Activated effector memory CD4-positive, alpha-beta T cell treated with anti-CD3 and anti-CD28 coated beads, Interleukin-2, amount 50 U/mL, for 16 hours (primary cell): ENCODE measurements around the gene FZD2.
"Not testable (repeated sequence)": the region's sequence is repeated elsewhere in the genome, so short reads cannot be mapped to it uniquely, and the experiment has no call there.

Experiments used
- DNase-seq: peaks from one replicate; pipeline ENCODE4 v3.0.0-alpha.2; 2020

The FZD2 gene

GRCh38 chr17:44556832-44557606 is at the start of gene FZD2:
FZD2 (plus strand) TSS chr17:44557484; CDS start chr17:44557689, 205 bp downstream.
- DNase-seq, result peak; percentile 71

DNA sequence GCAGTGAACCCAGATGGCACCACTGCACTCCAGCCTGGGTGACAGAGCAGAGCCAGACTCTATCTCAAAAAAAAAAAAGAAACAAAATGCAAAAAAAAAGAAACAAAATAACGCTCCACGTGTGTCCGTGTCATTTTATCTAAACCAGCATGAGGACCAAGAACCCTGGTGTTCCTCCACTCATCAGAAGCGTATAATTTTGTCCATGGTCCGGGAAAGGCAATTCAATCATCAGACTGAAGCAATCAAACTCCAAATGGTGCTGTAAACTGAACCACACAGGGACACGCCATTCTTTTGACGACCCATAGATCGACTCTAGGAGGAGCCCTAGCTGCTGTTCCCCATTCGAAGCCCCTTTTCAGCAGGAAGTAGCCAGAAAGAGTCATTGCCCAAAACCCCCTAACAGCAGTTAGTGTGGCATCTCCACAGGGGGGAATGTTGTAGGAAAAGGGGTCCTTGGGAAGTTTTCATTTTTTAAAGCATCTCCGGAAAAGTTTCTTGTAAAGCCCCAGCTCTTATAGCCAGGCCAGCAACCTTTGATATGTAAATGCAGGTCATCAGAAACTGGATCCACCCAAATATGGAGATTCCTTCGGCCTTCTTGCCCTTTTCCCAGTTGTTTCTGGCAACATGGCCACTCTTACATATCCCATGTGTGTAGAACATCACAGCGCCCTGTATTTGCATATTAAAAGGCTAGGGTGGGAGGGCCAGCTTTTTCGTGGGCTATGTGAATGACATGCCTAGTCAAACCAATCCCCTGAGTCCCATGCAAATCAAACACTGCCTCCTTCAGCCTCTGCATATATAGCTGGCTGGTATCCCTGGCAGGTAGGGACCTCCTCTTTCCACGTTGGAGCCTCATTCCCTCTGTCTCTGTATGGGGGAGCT is 45.8 kb upstream of the FZD2 start:
- not testable (repeated sequence) for DNase-seq

DNA sequence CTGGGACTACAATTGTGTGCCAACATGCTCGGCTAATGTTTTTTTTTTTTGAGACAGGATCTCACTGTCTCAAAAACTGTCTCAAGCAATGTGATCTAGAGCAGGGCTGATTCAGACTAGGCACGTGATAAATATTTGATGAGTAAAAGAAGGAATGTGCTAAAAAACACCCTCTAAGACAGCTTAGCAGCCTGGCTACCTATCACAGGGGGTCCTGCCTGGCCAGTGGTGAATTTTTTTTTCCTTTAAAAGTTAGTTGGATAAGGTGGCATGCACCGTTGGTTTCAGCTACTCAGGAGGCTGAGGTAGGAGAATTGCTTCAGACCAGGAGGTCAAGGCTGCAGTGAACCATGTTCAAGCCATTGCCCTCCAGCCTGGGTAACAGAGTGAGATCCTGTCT is 39.3 kb upstream of the FZD2 start:
- no peak for DNase-seq

GRCh38 chr17:44522883-44523671 is 34.2 kb upstream of the FZD2 start:
- DNase-seq, result peak; percentile 77

DNA sequence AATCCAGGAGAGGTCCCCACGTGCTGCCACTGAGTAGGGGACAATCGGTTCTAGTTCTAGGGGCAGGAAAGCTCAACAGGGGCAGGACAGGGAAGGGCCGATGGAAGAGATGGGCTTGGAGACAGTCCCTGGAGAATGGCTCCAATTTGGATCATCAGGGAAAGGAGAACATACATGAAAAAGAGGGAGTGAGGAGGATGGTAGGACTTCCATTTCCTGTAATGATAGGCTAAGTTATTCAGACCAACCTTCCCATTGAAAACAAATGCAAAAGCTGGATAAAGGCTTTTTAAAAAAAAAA is 33.7 kb upstream of the FZD2 start:
- no peak for DNase-seq

GRCh38 chr17:44527102-44527501 is 30.2 kb upstream of the FZD2 start:
- DNase-seq, result no peak

DNA sequence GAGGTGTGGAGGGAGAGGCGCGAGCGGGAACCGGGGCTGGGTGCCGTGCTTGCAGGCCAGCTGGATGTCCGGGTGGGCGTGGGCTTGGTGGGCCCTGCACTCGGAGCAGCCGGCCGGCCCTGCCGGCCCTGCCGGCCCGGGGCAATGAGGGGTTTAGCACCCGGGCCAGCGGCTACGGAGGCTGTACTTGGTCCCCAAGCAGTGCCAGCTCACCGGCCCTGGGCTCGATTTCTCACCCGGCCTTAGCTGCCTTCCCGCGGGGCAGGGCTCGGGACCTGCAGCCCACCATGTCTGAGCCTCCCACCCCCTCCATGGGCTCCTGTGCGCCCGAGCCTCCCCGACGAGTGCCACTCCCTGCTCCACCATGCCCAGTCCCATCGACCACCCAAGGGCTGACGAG is 29.3 kb upstream of the FZD2 start:
- no peak for DNase-seq

DNA sequence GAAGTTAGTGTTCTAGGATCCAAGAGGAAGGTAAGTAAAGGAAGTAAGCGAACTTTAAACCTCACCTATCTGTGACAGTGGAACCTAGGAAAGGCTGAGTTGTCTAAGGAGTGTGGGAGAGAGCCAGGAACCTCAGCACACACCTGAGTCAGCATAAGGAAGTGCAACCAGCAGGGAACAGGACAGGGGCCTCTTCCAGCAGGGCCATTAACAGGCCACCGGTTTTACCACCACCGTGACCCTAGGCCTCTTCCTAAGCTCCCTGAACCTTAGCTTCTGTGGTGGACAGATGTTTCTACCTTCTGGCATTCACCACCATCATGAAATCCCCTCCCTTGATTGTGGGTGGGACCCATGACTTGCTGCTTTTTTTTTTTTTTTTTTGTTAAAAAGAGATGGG is 27.4 kb upstream of the FZD2 start:
- DNase-seq, result no peak

- no peak for DNase-seq
Observed at GRCh38 chr17:44530896-44531418, 26.3 kb upstream of the FZD2 start.

DNA sequence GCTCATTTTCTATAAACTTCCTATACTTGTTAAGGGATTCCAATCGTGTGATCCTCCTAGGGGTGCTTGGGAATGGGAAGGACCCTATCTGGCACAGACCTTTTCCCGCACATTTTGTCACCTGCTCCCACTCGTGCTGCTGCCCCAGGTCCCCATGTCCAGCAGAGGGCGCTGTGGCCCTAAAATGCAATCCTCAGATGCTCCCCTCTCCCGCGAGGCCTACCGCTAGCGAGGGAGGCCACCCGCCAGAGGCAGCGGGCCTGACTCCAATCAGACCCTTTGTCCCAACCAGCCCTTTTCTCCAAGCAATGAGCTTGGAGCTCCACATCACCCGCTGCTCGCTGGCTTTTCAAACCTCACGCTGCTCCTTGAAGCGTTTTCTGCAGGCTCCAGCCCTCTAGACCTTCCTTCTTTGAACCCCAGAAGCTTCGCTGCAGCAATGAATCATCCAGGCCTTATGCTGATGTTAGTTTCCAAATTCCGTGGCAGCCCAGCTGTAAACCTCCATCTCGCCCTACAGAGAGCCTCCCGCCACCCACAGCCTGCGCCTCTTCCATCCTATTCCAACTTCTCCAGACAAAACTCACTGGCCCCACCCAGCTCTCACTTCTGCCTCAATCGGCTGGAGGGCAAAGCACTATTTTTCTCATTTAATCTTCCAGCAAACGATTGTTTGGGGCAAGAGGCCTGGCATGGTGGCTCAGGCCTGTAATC is 23.6 kb upstream of the FZD2 start:
- peak; percentile 94 for DNase-seq

- DNase-seq, result no peak
Observed at GRCh38 chr17:44536090-44536953, 21.0 kb upstream of the FZD2 start.

DNA sequence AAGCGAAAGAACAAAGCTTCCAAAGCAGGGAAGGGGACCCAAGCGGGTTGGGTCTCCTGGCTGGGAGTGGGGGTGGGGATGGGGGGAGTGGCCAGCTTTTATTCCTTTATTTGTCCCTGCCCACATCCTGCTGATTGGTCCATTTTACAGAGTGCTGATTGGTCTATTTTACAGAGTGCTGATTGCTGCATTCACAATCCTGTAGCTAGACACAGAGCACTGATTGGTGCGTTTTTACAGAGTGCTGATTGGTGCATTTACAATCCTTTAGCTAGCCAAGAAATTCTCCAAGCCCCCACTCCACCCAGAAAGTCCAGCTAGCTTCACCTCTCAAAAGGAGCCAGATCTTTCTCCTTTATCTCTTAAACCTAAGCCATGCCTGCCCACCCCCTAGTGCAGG is 19.4 kb upstream of the FZD2 start:
- not testable (repeated sequence) for DNase-seq

DNA sequence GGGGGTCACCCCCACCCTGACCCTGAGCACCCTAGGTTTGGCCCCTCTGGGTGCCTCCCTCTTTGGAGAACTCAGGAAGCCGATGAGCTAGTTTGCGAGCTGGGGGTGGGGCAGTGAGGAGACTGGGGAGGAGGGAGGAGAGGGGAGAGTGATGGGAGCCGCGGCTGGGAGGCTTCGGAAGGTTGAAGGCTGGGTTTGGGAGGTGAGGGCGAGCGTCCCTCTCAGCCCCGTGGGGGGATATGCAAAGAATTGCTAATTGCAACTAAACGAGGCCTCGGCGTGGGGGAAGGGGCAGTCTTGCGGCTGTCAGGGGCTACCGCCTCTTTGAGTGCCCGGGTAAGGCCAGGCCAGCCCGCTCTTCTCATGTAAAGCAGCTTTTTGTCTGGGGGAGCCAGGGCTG is 17.6 kb upstream of the FZD2 start:
- DNase-seq, result no peak

DNA sequence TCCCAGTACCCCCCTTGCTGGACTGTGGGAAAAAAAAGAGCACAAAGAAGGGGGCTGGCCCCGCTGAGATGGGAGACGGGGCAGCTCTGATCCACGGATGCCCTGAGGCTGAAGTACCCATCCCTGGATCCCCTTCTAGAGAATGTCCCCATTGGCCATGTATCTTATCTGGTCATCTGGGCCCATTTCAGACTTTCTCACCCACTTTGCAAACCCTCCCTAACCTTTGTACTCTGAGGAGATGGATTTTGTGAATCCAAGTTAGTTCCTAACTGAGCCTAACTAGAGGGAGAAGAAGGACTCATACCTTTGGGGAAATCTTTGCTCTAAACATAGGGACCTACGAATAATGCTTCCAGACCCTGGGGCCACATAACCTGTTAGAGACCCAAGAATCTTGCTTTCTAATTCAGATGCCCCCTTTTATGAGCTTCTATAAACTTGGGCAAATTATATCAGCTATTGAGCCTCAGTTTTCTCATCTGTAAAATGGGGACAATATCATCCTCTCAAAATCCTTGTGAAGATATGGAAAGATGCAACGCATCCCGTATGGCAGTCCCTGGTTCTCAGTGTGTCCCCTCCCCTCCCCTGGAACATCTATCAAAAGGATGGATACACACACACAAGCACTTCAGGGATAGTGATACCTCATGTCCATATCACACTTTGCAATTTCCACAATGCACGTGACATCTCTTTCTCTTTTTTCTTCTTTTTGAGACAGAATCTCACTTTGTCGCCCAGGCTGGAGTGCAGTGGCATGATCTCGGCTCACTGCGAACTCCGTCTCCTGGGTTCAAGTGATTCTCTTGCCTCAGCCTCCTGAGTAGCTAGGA is 16.8 kb upstream of the FZD2 start:
- no peak for DNase-seq

- DNase-seq, result no peak
Observed at GRCh38 chr17:44541884-44542581, 15.3 kb upstream of the FZD2 start.

DNA sequence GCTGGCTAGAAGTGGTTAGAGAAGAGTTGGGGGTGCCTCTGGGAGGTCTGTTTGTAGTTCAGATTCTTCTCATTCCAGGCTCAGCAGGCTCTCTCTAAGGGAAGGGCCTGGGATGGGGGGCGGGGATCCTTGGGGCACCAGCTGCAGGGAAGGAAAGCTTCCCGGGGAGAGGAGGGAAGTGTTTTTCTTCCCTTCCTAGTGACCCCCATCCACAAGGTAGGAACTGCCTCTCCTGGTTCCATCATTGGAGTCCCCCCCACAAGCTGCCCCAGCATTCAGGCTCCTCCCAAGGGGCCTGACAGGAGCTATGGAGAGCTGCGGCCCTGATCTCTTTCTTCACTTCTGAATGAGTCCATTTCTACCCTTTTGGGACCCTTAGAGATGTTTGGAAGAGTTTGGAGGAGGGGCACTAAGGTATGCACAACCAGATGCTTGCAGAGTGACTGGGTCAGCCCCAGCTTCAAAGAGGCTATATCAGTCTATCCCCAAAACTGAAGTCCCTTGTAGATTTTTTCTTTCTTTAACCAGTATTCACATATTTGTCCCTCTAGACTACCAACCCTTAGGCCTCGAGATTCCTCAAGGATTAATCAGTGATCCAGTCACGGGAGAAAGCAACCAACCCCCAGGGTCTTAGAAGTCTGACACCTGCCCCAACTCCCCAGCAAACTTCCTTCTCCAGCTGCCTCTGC is 13.9 kb upstream of the FZD2 start:
- DNase-seq, result no peak

GRCh38 chr17:44543905-44544523 is 13.3 kb upstream of the FZD2 start:
- no peak for DNase-seq

DNA sequence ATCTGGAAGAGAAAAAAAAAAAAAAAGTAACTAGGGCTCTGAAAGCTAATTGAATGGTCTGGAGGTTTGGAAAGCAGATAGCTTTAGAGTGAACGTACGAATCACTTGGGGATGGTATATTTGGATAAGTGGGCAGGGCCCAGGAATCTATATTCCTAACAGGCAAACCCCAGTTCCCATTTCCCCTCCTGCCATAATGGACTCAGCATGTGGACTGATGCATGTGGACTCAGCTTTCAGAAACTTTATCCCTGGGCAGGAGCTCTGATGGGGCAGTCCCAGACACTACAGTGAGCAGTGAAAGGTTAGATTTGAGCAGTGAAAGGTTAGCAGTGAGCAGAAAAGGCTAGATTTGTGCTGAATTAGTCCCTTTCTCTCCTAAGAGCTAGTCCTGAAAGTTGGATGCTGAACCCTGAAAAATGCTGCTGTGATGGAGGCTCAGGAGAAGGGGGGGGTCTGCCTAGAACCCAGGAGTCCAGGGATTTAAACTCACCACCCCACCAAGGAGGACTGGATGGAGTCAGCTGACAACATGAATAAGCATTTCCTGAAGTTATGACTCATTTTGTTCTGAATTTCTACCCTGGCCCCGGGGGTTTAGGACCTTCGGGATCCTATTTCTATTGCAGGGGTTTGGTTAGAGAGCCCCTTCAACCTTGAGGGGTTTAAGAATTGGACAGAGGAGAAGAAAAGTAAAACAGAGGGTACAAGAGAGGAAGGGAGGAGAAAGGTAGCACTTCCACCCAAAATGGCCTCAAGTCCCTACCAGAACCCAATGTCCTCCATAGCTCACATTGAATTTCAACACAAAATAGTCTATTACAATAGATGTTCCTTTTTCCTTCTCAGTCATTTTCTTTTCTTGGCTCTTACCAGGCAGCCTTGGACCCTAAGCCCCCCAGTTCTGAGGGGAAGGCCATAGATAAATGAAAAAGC is 10.3 kb upstream of the FZD2 start:
- no peak for DNase-seq
